Spinal cord (tissue), 10 donors: Measurements from ENCODE around the gene HMCN2. TPM values are rescaled to one million over a fixed set of nuclear protein-coding genes. Genes with fewer than 3 reads are reported as not detected.

Source experiments
- DNase-seq, 6 donors: peaks; one replicate each; pipeline versions ENCODE4 v3.0.0 to v3.0.0-alpha.2; 2013 to 2015; ENCODE audit warnings: low spot score in 6 of 6, low read depth in 4 of 6
- H3K27ac ChIP-seq: one replicate; pipeline ENCODE4 v1.5.1; 2013; ENCODE audit warnings: low read depth, low read length, control low read depth
- H3K27me3 ChIP-seq: one replicate; pipeline ENCODE4 v1.6.1; 2013; ENCODE audit warnings: low read length; ENCODE audit not compliant: control insufficient read depth, insufficient read depth
- H3K36me3 ChIP-seq: one replicate; pipeline ENCODE4 v1.6.1; 2013; ENCODE audit warnings: low read length; ENCODE audit not compliant: control insufficient read depth, insufficient read depth
- H3K4me1 ChIP-seq: one replicate; pipeline ENCODE4 v1.6.1; 2013; ENCODE audit warnings: low read length; ENCODE audit not compliant: control insufficient read depth, insufficient read depth
- H3K4me3 ChIP-seq: one replicate; pipeline ENCODE4 v1.5.1; 2013; ENCODE audit warnings: low read depth, low read length, control low read depth
- H3K9me3 ChIP-seq: one replicate; pipeline ENCODE4 v1.6.1; 2013; ENCODE audit warnings: low read length; ENCODE audit not compliant: control insufficient read depth, insufficient read depth
- WGBS: methylation state at CpG from one replicate; pipeline ENCODE4 v1.1.5; 2013; ENCODE audit warnings: missing lambda C conversion rate; ENCODE audit not compliant: insufficient coverage; 5-methylcytosine and 5-hydroxymethylcytosine counted together
- polyA plus RNA-seq, 2 donors: library from polyadenylated mRNA; unstranded; fragments of 120-200 nt; gene quantifications; one replicate each; pipeline ENCODE4 v1.2.1, GENCODE V29; 2013; ENCODE audit not compliant: insufficient read length in 2 of 2
- total RNA-seq, 2 donors: library from RNA; depleted of rRNA in 1 of 2; stranded (reverse); fragments of 120-200 nt in 1 of 2; fragments of >200 nt in 1 of 2; gene quantifications; one replicate each; pipeline versions ENCODE4 v1.2.3 to v1.2.4, GENCODE V29; 2013 to 2014
- donor health status: healthy.

Gene HMCN2
- total and polyA plus RNA-seq, 4 donors, result 0.88 to 5.9 (median 3.5) TPM

DNA sequence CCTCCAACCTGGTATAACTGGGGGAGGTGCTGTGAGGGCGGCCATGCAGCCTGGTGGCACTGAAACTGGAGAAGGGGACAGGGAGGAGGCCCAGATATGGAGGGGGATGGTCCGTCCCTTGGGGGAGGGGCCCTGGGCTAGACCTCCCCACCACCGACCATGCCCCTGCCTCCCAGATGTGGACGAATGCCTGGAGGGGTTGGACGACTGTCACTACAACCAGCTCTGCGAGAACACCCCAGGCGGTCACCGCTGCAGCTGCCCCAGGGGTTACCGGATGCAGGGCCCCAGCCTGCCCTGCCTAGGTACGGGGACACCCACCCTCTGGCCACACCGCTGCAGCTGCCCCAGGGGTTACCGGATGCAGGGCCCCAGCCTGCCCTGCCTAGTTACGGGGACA lies 163.8 kb downstream of the HMCN2 start:
- peaks cover 19% of the 10 kb centered on the region for H3K36me3 ChIP-seq
- DNase-seq, result no peak
- no peak overlapping the region for H3K4me3 ChIP-seq
- peaks cover 28% of the 10 kb centered on the region for H3K27me3 ChIP-seq
- no peak overlapping the region for H3K27ac ChIP-seq
- WGBS, result 64% methylated on average over 12 of the region's 13 CpGs
- H3K9me3 ChIP-seq, result no peaks in the 10 kb centered on the region
- peaks cover 18% of the 10 kb centered on the region for H3K4me1 ChIP-seq

DNA sequence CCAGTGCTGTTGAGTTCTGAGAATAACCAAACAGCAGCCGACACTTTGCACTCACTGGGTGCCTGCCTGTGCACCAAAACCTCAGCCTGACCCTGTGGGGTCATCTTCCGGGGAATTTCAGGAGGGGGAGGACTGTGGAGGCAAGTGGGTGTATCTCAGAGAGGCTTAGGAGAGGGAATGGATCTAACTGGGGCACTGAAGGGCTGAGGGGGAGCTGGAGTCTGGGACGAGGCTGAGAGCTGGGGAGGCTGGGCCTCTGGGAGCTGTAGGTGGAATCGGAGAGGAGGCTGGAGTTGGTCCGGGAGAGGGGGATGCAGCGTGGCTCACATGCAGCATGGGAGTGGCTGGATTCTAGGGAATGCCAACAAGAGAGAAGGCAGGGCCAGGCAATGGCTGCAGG lies 164.3 kb downstream of the HMCN2 start:
- Histone ChIP-seq H3K4me3 (no peak overlapping the region), H3K27me3 (peaks cover 28% of the 10 kb centered on the region), H3K4me1 (peaks cover 18% of the 10 kb centered on the region), H3K36me3 (peaks cover 19% of the 10 kb centered on the region), H3K27ac (no peak overlapping the region), H3K9me3 (no peaks in the 10 kb centered on the region)
- DNase-seq, result no peak
- 91% methylated on average over 6 of the region's 6 CpGs for WGBS

DNA sequence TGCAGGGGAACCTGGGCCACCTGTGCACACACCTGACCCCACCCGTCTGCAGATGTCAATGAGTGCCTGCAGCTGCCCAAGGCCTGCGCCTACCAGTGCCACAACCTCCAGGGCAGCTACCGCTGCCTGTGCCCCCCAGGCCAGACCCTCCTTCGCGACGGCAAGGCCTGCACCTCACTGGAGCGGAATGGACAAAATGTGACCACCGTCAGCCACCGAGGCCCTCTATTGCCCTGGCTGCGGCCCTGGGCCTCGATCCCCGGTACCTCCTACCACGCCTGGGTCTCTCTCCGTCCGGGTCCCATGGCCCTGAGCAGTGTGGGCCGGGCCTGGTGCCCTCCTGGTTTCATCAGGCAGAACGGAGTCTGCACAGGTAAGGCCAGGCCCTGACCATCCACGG lies 164.7 kb downstream of the HMCN2 start:
- peaks cover 18% of the 10 kb centered on the region for H3K4me1 ChIP-seq
- peaks cover 19% of the 10 kb centered on the region for H3K36me3 ChIP-seq
- H3K27ac ChIP-seq, result no peak overlapping the region
- peaks cover 28% of the 10 kb centered on the region for H3K27me3 ChIP-seq
- H3K9me3 ChIP-seq, result no peaks in the 10 kb centered on the region
- no peak for DNase-seq
- 96% methylated on average over 18 of the region's 18 CpGs for WGBS
- H3K4me3 ChIP-seq, result no peak overlapping the region

DNA sequence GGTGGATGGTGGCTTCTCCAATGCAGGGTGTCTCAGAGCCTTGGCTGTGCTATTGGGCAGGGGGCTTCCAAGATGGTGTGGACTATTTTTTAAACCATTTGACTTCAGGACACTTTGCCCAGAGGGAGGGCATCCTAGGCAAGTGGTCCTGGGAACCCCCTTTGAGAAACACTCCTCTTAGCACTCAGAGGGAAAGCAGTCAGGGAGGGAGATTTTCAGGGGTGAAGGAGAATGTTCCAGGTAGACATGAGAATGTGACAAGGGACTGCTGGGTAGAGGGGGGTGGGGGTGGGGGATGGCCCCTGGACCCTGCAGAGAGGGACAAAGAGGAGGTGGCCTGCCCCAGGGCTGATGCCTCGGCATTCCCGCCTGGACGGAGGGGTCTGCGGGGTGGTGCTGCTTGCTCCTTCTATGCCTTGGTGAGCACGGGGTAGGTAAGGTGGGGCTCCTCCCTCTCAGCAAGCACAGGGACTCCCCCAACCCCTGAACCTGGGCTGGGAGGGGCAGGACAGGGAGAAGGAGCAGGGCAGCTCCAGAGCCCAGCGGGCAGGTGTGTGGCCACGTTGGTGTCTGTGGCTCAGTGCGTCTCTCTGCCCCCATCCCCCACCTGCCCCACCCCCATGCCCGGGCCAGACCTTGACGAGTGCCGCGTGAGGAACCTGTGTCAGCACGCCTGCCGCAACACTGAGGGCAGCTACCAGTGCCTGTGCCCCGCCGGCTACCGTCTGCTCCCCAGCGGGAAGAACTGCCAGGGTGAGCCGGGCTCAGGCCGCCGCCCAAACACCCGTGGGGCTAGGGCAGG lies 165.4 kb downstream of the HMCN2 start:
- Histone ChIP-seq H3K9me3 (no peaks in the 10 kb centered on the region), H3K27me3 (peaks cover 25% of the 10 kb centered on the region), H3K4me3 (no peak overlapping the region), H3K36me3 (peaks cover 16% of the 10 kb centered on the region), H3K4me1 (peaks cover 18% of the 10 kb centered on the region), H3K27ac (no peak overlapping the region)
- DNase-seq, result no peak
- 95% methylated on average over 13 of the region's 22 CpGs for WGBS

DNA sequence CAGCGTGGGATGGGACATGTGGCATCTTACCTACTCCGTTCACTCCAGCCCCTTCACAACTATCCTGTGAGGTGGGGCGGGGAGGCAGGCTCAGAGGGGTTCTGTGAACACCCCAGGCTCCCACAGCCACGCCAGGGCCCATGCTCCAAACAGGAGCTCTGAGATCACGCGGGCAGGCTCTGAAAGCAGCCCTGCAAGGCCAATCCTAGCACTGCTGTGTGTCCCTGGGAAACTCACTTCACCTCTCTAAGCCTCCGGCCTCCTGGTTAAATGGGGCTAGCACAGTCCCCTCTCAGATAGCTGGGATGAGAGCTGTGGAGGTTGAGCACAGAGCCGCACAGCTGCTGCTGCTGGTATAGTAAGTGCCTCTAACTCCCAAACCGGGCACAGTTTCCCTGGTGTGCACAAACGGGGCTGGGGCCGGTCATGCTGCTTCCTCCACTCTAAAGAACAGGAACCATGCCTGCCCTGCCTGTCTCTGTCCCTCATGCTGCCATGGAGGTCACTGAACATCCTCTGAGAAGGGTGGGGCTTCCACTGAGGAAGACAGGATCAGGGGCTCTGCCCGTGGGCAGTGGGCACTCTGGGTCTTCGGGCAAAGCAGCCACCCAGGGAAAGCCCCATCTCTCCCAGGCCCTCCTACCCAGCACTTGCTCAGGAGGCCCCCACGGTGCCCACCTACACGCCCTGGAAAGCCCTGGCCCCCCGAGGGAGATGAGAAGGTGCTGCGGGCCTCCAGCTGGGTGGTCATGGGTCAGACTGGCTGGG lies 166.2 kb downstream of the HMCN2 start:
- peaks cover 25% of the 10 kb centered on the region for H3K27me3 ChIP-seq
- H3K9me3 ChIP-seq, result no peaks in the 10 kb centered on the region
- H3K36me3 ChIP-seq, result peaks cover 16% of the 10 kb centered on the region
- WGBS, result 86% methylated on average over 9 of the region's 17 CpGs
- H3K27ac ChIP-seq, result no peak overlapping the region
- no peak for DNase-seq
- no peak overlapping the region for H3K4me3 ChIP-seq
- H3K4me1 ChIP-seq, result peaks cover 18% of the 10 kb centered on the region

DNA sequence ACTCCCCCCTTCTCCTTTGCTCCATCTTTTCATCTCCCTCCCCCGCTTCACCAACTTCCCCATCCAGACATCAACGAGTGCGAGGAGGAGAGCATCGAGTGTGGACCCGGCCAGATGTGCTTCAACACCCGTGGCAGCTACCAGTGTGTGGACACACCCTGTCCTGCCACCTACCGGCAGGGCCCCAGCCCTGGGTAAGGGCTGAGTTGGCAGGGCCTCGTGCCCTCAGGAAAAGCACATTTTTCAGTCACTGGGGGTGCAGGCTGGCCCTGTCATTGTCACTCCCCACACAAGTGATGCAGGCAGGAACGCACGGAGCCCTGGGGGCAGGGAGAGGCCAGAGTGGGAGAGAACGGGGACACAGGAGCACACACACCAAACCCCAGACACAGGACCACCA lies 166.8 kb downstream of the HMCN2 start:
- H3K9me3 ChIP-seq, result no peaks in the 10 kb centered on the region
- no peak overlapping the region for H3K4me3 ChIP-seq
- no peak for DNase-seq
- H3K27ac ChIP-seq, result no peak overlapping the region
- WGBS, result 68% methylated on average over 9 of the region's 11 CpGs
- peaks cover 11% of the 10 kb centered on the region for H3K36me3 ChIP-seq
- H3K27me3 ChIP-seq, result peaks cover 25% of the 10 kb centered on the region
- peaks cover 12% of the 10 kb centered on the region for H3K4me1 ChIP-seq

DNA sequence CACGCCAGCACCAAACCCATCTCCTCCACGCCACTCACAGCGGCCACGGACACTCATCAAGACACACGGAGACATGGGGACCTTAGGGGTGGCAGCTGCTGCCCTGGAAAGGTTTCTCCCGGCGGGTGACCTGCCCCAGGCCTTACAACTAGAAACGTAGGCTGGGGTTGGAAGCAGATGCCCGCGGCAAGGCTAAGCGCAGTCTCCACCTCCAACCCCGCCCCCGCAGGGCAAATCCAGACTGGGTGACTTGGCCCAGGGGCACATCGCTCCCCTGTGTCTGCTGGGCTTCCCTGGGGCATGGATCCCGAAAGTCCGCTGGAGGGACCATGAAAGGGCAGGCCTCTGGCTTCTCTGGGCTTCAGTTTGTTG lies 167.2 kb downstream of the HMCN2 start:
- H3K4me1 ChIP-seq, result peaks cover 12% of the 10 kb centered on the region
- peaks cover 25% of the 10 kb centered on the region for H3K27me3 ChIP-seq

DNA sequence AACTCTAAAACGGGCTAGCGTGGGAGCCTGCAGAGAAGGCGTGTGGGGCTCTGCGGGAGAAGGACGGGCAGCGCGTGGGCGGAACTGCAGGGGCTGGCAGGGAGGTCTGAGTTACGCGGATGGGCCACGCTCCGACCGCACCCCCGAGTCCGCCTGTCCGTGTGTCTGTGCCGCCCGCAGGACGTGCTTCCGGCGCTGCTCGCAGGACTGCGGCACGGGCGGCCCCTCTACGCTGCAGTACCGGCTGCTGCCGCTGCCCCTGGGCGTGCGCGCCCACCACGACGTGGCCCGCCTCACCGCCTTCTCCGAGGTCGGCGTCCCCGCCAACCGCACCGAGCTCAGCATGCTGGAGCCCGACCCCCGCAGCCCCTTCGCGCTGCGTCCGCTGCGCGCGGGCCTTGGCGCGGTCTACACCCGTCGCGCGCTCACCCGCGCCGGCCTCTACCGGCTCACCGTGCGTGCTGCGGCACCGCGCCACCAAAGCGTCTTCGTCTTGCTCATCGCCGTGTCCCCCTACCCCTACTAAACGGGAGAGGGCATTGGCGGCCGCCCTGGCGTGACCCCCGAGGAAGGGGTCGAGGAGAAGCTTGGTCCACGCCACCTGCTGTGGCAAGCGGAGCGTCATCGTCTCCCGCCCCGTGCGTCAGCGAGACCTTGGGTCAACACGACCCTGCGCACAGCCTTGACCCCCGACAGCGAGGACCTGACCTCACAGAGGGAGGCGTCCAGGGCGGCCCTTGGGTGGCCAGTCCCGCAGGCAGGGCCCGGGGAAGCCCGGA lies 167.8 kb downstream of the HMCN2 start:
- peak in 2 of 6 donors; percentile 69 to 80 for DNase-seq
- no peaks in the 10 kb centered on the region for H3K9me3 ChIP-seq
- peaks cover 12% of the 10 kb centered on the region for H3K4me1 ChIP-seq
- H3K27ac ChIP-seq, result no peak overlapping the region
- WGBS, result 2% methylated on average over 92 of the region's 92 CpGs
- H3K4me3 ChIP-seq, result peak overlapping the region; percentile 12
- H3K27me3 ChIP-seq, result peaks cover 25% of the 10 kb centered on the region
- peaks cover 9% of the 10 kb centered on the region for H3K36me3 ChIP-seq

More for the DNA sequence above, 167.2 kb downstream of the HMCN2 start:
- Histone ChIP-seq H3K9me3 (no peaks in the 10 kb centered on the region), H3K36me3 (peaks cover 9% of the 10 kb centered on the region), H3K4me3 (peak overlapping the region; percentile 12), H3K27ac (no peak overlapping the region)
- no peak for DNase-seq
- WGBS, result 45% methylated on average over 15 of the region's 16 CpGs

DNA sequence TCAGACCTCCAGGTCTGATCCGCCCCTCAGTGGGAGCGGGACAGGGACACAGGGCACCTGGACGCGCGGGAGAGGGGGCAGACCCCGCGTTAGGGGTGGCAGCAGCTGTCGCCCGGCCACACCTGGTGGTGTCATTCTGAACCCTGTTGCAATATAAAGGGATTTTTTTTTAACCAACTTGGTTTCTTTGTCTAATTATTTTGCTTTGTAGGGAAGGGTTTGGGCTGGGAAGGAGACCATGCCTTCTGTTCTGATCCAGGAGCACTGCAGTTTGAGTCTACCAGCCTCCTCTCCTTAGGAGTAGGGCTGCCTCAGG lies 168.3 kb downstream of the HMCN2 start:
- H3K4me1 ChIP-seq, result peaks cover 12% of the 10 kb centered on the region
- H3K9me3 ChIP-seq, result no peaks in the 10 kb centered on the region
- H3K4me3 ChIP-seq, result peak overlapping the region; percentile 5
- peaks cover 25% of the 10 kb centered on the region for H3K27me3 ChIP-seq
- H3K36me3 ChIP-seq, result peaks cover 9% of the 10 kb centered on the region
- WGBS, result 51% methylated on average over 9 of the region's 9 CpGs
- H3K27ac ChIP-seq, result no peak overlapping the region
- DNase-seq, result no peak
